Measurements from ENCODE around the gene LOXL3.

GRCh38 chr2:74597410-74597809 lies 43.7 kb upstream of the LOXL3 start:
- TF ChIP-seq CTCF (IDR thresholded peaks at IDR 0.05) (no peak), POLR2A (IDR thresholded peaks at IDR 0.05) (no peak), EP300 (IDR thresholded peaks at IDR 0.05) (no peak)
